OCI-LY7 (cell line): ENCODE results near the gene TESPA1. TPM values are rescaled to one million over a fixed set of nuclear protein-coding genes. Genes with fewer than 3 reads are reported as not detected.

Experiments used
- BruUV-seq: library from RNA; stranded (reverse); fragments of 400-500 nt; replicated peaks from 2 replicates; lab custom pipeline; 2021; lab: Mats Ljungman, UMichigan
- CTCF ChIA-PET: fragments of 300-600 bp; sonication (Branson Sonifier 250); formaldehyde crosslinking; loops from one replicate; lab custom pipeline; 2022; ENCODE audit warnings: antibody characterized with exemption; ENCODE audit not compliant: unreplicated experiment; lab: Charles Lee
- POLR2A ChIA-PET: fragments of 300-600 bp; sonication (Branson Sonifier 250); formaldehyde crosslinking; loops from one replicate; lab custom pipeline; 2022; ENCODE audit warnings: antibody characterized with exemption; lab: Charles Lee
- DNase-seq: peaks from one replicate; pipeline ENCODE4 v3.0.0-alpha.2; 2015; ENCODE audit warnings: low spot score
- H2AFZ ChIP-seq: fragments of 200-600 bp; sonication (generic), shearing (Covaris generic); 2 replicates; pipeline ENCODE4 v1.6.1; 2014; ENCODE audit warnings: mild to moderate bottlenecking, antibody characterized with exemption, low read length, moderate library complexity
- H3K27ac ChIP-seq: fragments of 200-600 bp; sonication (generic); 2 replicates; pipeline ENCODE4 v1.5.1; 2014; ENCODE audit warnings: mixed run types, low read depth, mild to moderate bottlenecking, moderate library complexity, low read length, inconsistent platforms; ENCODE audit not compliant: poor library complexity, severe bottlenecking
- H3K36me3 ChIP-seq: fragments of 200-600 bp; sonication (generic); 2 replicates; pipeline ENCODE4 v1.6.1; 2014; ENCODE audit warnings: mild to moderate bottlenecking, antibody characterized with exemption, low read length, moderate library complexity, mixed read lengths; ENCODE audit not compliant: insufficient read depth
- H3K4me1 ChIP-seq: fragments of 200-600 bp; sonication (generic); 2 replicates; pipeline ENCODE4 v1.5.1; 2014; ENCODE audit warnings: mild to moderate bottlenecking, low read length; ENCODE audit not compliant: insufficient read depth, poor library complexity, severe bottlenecking
- H3K4me2 ChIP-seq: fragments of 200-600 bp; sonication (generic); 2 replicates; pipeline ENCODE4 v1.6.1; 2014; ENCODE audit warnings: mild to moderate bottlenecking, low read length
- H3K4me3 ChIP-seq: fragments of 200-600 bp; sonication (generic); 2 replicates; pipeline ENCODE4 v1.5.1; 2014; ENCODE audit warnings: mild to moderate bottlenecking, low read depth, low read length; ENCODE audit not compliant: poor library complexity, severe bottlenecking
- H3K79me2 ChIP-seq: fragments of 200-600 bp; sonication (generic); 2 replicates; pipeline ENCODE4 v1.6.1; 2016; ENCODE audit warnings: low read depth, mild to moderate bottlenecking, low read length, moderate library complexity, mixed read lengths; ENCODE audit not compliant: insufficient read depth
- H3K9me2 ChIP-seq: fragments of 200-600 bp; sonication (generic); 2 replicates; pipeline ENCODE4 v1.6.1; 2016; ENCODE audit warnings: mild to moderate bottlenecking, low read length, mixed read lengths; ENCODE audit not compliant: insufficient read depth
- H3K9me3 ChIP-seq: fragments of 200-600 bp; sonication (generic); 2 replicates; pipeline ENCODE4 v1.6.1; 2014; ENCODE audit warnings: mild to moderate bottlenecking, mixed run types, low read length, mixed read lengths
- H4K20me1 ChIP-seq: fragments of 200-600 bp; sonication (generic); 2 replicates; pipeline ENCODE4 v1.6.1; 2014; ENCODE audit warnings: mild to moderate bottlenecking, antibody characterized with exemption, low read length, moderate library complexity, mixed read lengths; ENCODE audit not compliant: insufficient read depth
- EZH2phosphoT487 ChIP-seq: fragments of 200-600 bp; sonication (generic); IDR thresholded peaks from 2 replicates; pipeline ENCODE4 v1.6.1; 2018; ENCODE audit warnings: low read depth, borderline replicate concordance, mild to moderate bottlenecking, mixed run types, antibody characterized with exemption, low read length, moderate library complexity, mixed read lengths
- intact Hi-C: fragments of 100-400 bp; cut with micrococcal nuclease; formaldehyde crosslinking; loops from one replicate; pipeline ENCODE4 v1.10.0; 2022; ENCODE audit not compliant: unreplicated experiment
- total RNA-seq, 2 experiments: library from RNA; depleted of rRNA in 1 of 2; stranded (reverse); fragments of >200 nt in 1 of 2; shearing (Covaris generic) in 1 of 2; gene quantifications; 2 replicates each; pipeline ENCODE4 v1.2.3, GENCODE V29; 2014 to 2022
- TF ChIP-seq, protein P1 (sequence below): fragments of 200-600 bp; sonication (generic); conservative IDR thresholded peaks from 2 replicates; pipeline ENCODE4 v1.5.1; 2014; ENCODE audit warnings: mild to moderate bottlenecking, antibody characterized with exemption, low read length, moderate library complexity, mixed read lengths

Gene TESPA1
- total RNA-seq, 2 experiments from 2014 or later = 9.5 to 24.1 TPM

DNA sequence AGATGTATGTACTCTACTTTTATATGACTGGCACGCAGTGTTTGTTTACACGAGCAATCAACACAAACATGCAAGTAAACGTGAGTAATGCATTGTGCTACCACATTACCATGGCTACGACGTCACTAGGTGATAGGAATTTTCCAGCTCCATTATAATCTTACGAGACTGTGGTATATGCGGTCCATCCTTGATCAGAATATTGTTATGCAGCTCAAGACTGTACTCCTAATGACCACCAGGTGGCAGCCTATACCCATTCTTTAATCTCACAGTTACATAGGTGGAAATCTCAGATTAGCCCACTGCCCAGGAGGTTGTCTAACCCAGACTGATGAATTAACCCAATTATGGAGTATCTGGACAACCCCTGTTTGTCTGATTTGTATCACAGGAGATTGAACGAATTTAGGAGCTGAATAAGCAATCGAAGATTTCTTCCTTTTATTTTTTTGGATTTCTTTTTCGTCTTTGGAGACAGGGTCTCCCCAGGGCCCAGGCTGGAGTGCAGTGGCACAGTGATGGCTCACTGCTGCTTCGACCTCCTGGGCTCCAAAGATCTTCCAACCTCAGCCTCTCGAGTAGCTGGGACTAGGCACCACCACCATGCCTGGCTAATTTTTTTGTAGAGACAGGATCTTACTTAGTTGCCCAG is 8.7 kb upstream of the TESPA1 start:
- Histone ChIP-seq H3K79me2 (no peaks in the 10 kb centered on the region), H4K20me1 (no peaks in the 10 kb centered on the region), H3K4me1 (peaks cover 51% of the 10 kb centered on the region), H3K27ac (no peak overlapping the region), H3K9me2 (no peaks in the 10 kb centered on the region), H3K4me2 (peak overlapping the region; percentile 19; the same call in 1 of the 2 replicates), H3K36me3 (peaks cover 3% of the 10 kb centered on the region), H2AFZ (peak overlapping the region; percentile 24; the same call in 1 of the 2 replicates), H3K4me3 (no peak overlapping the region), H3K9me3 (peaks cover 2% of the 10 kb centered on the region; the same call in 1 of the 2 replicates)
- peak; percentile 83 for DNase-seq
- POLR2A ChIA-PET = interaction anchor here (0.6 to 2.0 kb wide), 6 partner anchors 9 to 84 kb away, joined by 3 to 20 read pairs (median 4); no protein-coding TSS in a partner anchor
- TF ChIP-seq, protein P1, sequence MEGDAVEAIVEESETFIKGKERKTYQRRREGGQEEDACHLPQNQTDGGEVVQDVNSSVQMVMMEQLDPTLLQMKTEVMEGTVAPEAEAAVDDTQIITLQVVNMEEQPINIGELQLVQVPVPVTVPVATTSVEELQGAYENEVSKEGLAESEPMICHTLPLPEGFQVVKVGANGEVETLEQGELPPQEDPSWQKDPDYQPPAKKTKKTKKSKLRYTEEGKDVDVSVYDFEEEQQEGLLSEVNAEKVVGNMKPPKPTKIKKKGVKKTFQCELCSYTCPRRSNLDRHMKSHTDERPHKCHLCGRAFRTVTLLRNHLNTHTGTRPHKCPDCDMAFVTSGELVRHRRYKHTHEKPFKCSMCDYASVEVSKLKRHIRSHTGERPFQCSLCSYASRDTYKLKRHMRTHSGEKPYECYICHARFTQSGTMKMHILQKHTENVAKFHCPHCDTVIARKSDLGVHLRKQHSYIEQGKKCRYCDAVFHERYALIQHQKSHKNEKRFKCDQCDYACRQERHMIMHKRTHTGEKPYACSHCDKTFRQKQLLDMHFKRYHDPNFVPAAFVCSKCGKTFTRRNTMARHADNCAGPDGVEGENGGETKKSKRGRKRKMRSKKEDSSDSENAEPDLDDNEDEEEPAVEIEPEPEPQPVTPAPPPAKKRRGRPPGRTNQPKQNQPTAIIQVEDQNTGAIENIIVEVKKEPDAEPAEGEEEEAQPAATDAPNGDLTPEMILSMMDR = peak; percentile 96
- TF ChIP-seq EZH2phosphoT487 = no peak
- intact Hi-C loops = loop anchor here (1.0 kb wide), 3 partner anchors 75 to 150 kb away; no protein-coding TSS in a partner anchor
- BruUV-seq = no TSS peak
- CTCF ChIA-PET = interaction anchor here (1.0 to 3.4 kb wide), 5 partner anchors 9 to 149 kb away, joined by 3 to 72 read pairs (median 5); partner anchors contain the start of gene TESPA1

DNA sequence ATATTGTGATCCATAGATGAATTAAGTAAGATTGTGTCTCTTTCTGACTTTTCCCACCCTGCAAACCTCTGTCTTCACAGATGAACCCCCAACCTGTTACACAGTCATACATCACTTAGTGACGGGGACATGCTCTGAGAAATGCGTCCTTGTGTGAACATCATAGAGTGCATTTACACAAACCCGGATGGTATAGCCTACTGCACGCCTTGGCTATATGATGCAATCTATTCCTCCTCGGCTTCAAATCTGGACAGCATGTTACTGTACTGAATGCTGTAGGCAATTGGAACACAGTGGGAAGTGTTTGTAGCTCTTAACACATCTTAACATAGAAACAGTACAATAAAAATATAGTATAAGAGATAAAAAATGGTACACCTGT is 7.4 kb upstream of the TESPA1 start:
- peak overlapping the region; percentile 61 for H3K4me3 ChIP-seq
- H3K27ac ChIP-seq = peak overlapping the region; percentile 85
- H3K36me3 ChIP-seq = no peaks in the 10 kb centered on the region
- no peak for TF ChIP-seq EZH2phosphoT487
- ChIA-PET CTCF (interaction anchor here (0.6 to 3.4 kb wide), 3 partner anchors 54 to 80 kb away, joined by 3 to 72 read pairs (median 11); no protein-coding TSS in a partner anchor), POLR2A (interaction anchor here (0.6 to 2.0 kb wide), 7 partner anchors 10 to 144 kb away, joined by 3 to 20 read pairs (median 3); no protein-coding TSS in a partner anchor)
- H3K79me2 ChIP-seq = no peaks in the 10 kb centered on the region
- peak overlapping the region; percentile 93 for H2AFZ ChIP-seq
- no peaks in the 10 kb centered on the region for H3K9me3 ChIP-seq
- no TSS peak for BruUV-seq
- no peaks in the 10 kb centered on the region for H3K9me2 ChIP-seq
- no peaks in the 10 kb centered on the region for H4K20me1 ChIP-seq
- H3K4me2 ChIP-seq = peak overlapping the region; percentile 93
- intact Hi-C loops = no loop called here
- peaks cover 57% of the 10 kb centered on the region for H3K4me1 ChIP-seq
- DNase-seq = peak; percentile 59

DNA sequence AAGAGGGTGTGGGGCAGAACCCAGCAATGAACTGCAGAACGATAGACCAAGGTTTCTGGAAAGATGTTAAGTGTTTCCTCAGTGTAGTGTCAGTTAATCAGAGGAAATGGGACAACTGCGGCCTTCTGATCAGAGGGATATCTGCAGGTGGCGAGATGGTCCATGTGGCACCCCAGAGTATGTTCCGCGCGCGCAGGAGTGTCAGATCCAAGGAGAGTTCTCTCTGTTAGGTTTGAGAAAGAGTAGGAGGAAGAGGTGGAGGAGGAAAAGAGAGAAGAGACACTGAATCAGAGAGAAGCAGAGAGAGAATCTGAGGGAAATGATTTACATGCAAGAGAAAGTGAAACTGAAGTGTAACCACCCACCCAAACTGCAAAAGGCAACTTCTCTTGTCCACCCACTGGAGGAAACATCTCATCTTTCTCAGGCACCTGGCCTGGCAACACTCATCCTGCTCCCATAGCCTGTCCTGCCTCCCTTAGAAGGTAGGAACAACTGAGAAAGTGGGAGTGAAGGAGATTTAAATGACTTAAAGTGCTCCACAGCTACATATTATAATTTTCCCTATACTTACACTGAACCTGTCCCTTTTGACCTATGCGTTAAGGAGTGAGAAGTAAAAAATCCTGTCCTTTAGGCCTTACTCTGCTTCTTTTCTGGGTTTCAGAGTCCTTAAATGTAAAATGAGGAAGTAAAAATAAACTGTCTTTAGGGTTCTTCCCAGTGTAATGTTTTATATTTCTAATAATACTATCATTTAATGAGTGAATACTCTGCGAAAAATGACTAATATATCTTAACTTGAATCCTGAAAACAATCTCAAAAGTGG is 6.8 kb upstream of the TESPA1 start:
- TSS peak; percentile 77 for BruUV-seq
- H3K9me3 ChIP-seq = no peaks in the 10 kb centered on the region
- peaks cover 57% of the 10 kb centered on the region for H3K4me1 ChIP-seq
- TF ChIP-seq, protein P1 = no peak
- no peak for TF ChIP-seq EZH2phosphoT487
- H3K9me2 ChIP-seq = no peaks in the 10 kb centered on the region
- no peaks in the 10 kb centered on the region for H3K36me3 ChIP-seq
- no peaks in the 10 kb centered on the region for H4K20me1 ChIP-seq
- H3K79me2 ChIP-seq = no peaks in the 10 kb centered on the region
- intact Hi-C loops = no loop called here
- ChIA-PET POLR2A (interaction anchor here (0.6 to 1.7 kb wide), 3 partner anchors 76 to 143 kb away, joined by 3 to 20 read pairs (median 7); no protein-coding TSS in a partner anchor), CTCF (interaction anchor here (3.4 kb wide), 1 partner anchor 80 kb away, joined by 72 read pairs; no protein-coding TSS in a partner anchor)
- peak overlapping the region; percentile 85 for H3K27ac ChIP-seq
- peak overlapping the region; percentile 93 for H3K4me2 ChIP-seq
- peak overlapping the region; percentile 93 for H2AFZ ChIP-seq
- peak; percentile 78 for DNase-seq
- peak overlapping the region; percentile 61 for H3K4me3 ChIP-seq
